GM06990 (cell line): ENCODE data around the gene SLC37A4.

Experiments
- DNase-seq: peaks from one replicate; pipeline ENCODE4 v3.0.0-alpha.2; 2011; ENCODE audit not compliant: insufficient read length; ENCODE audit errors: extremely low read depth
- H3K27me3 ChIP-seq: replicated peaks from 2 replicates; pipeline ENCODE4 v1.6.0; 2011; ENCODE audit warnings: low read length; ENCODE audit not compliant: control insufficient read depth, insufficient read depth
- H3K36me3 ChIP-seq: 2 replicates; pipeline ENCODE4 v1.5.1; 2011; ENCODE audit warnings: low read length; ENCODE audit not compliant: control insufficient read depth, insufficient read depth
- H3K4me3 ChIP-seq: replicated peaks from 2 replicates; pipeline ENCODE4 v1.5.1; 2011; ENCODE audit warnings: low read depth, mild to moderate bottlenecking, control low read depth, low read length
- CTCF ChIP-seq: IDR thresholded peaks from 2 replicates; pipeline ENCODE4 v1.5.1; 2011; ENCODE audit warnings: low read length, control low read depth, mild to moderate bottlenecking, inconsistent platforms; ENCODE audit not compliant: insufficient read depth, poor library complexity, severe bottlenecking

The SLC37A4 gene

DNA sequence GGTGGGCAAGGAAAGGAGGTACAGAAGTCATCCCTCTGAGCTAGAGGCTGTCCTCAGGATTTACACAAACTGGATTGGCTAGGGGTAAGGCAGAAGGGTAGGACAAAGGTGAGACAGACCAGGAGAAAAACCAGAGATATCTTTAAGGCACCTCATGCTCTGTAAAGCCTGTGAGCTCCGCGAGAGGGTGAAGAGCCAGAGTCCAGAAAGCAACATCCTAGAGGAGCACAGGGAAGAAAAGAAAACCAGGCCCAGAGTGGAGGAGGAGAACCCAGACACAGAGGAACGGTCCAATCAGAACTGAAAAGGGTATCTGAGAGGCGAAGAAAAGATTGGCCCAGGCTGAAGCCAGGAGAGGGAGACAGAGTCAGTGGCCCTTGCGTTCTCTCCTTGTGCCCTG, 5.1 kb downstream of the SLC37A4 start:
- Histone ChIP-seq H3K27me3 (no peaks in the 10 kb centered on the region), H3K36me3 (peaks cover 21% of the 10 kb centered on the region), H3K4me3 (no peak overlapping the region)
- TF ChIP-seq CTCF = no peak
- no peak for DNase-seq

DNA sequence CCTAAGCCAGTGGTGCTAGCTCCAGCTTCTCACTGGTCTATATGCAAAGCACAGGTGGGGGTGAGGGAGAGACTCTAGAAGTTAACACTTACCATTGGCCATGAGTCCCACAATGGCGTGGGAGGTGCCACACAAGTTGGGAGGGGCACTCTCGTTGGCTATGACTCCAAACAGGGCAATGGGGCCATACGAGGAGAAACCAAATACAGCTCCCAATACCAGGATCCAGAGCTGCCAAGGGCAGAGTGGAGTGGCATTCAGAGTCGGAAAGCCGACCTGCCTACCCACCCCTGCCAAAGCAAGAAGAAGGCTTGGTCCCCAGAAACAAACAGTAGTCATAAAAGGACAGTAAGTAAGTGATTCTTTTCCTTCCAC, 5.6 kb downstream of the SLC37A4 start:
- no peaks in the 10 kb centered on the region for H3K27me3 ChIP-seq
- DNase-seq = no peak
- peaks cover 21% of the 10 kb centered on the region for H3K36me3 ChIP-seq
- no peak for TF ChIP-seq CTCF
- no peak overlapping the region for H3K4me3 ChIP-seq

DNA sequence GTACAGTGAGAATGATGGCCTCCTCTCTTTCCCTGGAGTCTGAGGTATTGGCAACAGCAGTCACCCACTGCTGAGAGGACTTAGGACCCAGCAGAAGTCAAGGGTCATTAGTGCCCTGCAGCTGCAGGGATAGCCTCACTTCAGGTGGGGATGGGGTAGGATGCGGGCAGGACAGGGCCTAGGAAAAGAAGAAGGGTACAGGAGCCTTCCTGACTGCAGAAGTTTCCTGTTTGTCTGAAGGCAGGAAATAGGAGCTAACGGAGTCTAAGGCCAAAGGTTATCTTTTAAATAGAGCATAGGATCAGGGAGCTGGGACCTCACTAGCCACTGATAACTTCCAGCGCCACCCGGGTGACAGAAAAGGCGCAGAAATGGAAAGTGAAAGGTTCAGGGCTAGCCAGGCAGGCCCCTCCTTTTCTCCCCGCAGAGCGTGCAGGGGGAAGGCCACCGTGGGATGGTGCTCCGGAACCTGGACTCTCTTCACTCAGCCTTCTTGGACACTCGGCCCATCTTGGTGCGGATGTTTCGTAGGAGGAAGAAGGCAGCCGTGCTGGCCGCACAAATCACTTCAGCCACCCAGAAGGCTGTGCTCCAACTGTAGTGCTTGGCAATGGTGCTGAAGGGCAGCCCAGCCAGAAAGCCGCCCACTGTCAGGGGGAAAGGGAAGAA, 6.1 kb downstream of the SLC37A4 start:
- no peak overlapping the region for H3K4me3 ChIP-seq
- H3K27me3 ChIP-seq = no peaks in the 10 kb centered on the region
- peaks cover 21% of the 10 kb centered on the region for H3K36me3 ChIP-seq
- no peak for DNase-seq
- TF ChIP-seq CTCF = no peak

DNA sequence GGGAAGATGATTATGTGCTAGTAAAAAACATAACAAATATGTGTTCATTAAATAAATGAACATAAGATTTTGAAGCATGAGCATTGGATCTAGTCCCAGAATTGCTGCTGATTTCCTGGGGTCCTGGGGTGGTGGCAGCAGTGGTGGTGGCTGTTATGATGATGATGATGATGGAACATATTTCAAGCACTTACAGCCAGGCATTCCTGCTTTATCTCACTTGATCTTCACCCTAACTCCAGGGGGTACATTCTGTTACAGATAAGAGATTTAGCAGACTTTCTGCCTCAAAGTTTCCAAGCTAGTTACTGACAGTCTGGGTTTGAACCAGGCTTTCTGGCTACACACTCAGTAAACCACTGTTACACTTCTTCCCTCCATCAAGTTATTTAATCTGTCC, 6.9 kb downstream of the SLC37A4 start:
- Histone ChIP-seq H3K36me3 (peaks cover 21% of the 10 kb centered on the region), H3K4me3 (no peak overlapping the region), H3K27me3 (no peaks in the 10 kb centered on the region)
- no peak for DNase-seq
- TF ChIP-seq CTCF = no peak

DNA sequence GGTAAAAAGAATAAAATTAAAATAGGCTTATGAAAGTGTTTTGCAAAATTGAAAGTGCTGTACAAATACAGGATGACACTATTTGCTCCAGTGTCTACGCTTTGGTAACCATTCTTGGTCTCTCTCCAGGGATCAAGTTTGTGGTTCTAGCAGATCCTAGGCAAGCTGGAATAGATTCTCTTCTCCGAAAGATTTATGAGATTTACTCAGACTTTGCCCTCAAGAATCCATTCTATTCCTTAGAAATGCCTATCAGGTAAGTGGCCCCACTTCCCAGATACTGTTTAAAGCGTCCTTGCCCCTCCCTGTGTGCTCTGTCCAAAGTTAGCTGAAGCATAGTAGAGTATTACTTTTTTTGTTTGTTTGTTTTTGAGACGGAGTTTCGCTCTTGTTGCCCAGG, 9.0 kb downstream of the SLC37A4 start:
- no peak for DNase-seq
- H3K36me3 ChIP-seq = peaks cover 20% of the 10 kb centered on the region
- TF ChIP-seq CTCF = no peak
- no peak overlapping the region for H3K4me3 ChIP-seq
- no peaks in the 10 kb centered on the region for H3K27me3 ChIP-seq

- DNase-seq = no peak
- peaks cover 24% of the 10 kb centered on the region for H3K36me3 ChIP-seq
- H3K4me3 ChIP-seq = peak overlapping the region; percentile 86
- no peaks in the 10 kb centered on the region for H3K27me3 ChIP-seq
- no peak for TF ChIP-seq CTCF
Measured at GRCh38 chr11:119019996-119020395, 10.7 kb downstream of the SLC37A4 start.
